GM12873 (cell line): ENCODE data around the gene DBH.

Experiments used
- CTCF ChIP-seq: IDR thresholded peaks from 2 replicates; pipeline ENCODE4 v1.5.1; 2012; ENCODE audit warnings: low read depth, mild to moderate bottlenecking, moderate library complexity, low read length, control low read depth; ENCODE audit not compliant: insufficient read depth; ENCODE audit errors: missing control alignments

DBH gene

DNA sequence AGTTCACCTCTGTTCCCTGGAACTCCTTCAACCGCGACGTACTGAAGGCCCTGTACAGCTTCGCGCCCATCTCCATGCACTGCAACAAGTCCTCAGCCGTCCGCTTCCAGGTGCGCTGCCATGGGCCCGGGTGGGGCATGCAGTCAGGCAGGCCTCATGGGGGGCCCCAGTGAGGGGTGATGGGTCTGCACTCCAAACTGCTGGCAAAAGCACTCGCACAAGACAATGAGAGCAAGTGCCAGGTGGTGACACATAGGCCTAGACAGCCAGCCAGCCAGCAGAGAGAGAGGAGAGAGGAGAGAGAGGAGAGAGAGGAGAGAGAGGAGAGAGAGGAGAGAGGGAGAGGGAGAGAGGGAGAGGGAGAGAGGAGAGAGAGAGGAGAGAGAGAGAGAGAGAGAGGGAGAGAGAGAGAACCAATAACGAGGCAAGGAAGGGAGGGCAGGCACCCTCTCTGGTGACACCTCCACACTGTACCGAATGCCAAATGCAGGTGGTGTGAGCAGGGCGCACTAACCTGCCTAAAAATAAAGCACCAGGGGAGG, 21.0 kb downstream of the DBH start:
- TF ChIP-seq CTCF = no peak

DNA sequence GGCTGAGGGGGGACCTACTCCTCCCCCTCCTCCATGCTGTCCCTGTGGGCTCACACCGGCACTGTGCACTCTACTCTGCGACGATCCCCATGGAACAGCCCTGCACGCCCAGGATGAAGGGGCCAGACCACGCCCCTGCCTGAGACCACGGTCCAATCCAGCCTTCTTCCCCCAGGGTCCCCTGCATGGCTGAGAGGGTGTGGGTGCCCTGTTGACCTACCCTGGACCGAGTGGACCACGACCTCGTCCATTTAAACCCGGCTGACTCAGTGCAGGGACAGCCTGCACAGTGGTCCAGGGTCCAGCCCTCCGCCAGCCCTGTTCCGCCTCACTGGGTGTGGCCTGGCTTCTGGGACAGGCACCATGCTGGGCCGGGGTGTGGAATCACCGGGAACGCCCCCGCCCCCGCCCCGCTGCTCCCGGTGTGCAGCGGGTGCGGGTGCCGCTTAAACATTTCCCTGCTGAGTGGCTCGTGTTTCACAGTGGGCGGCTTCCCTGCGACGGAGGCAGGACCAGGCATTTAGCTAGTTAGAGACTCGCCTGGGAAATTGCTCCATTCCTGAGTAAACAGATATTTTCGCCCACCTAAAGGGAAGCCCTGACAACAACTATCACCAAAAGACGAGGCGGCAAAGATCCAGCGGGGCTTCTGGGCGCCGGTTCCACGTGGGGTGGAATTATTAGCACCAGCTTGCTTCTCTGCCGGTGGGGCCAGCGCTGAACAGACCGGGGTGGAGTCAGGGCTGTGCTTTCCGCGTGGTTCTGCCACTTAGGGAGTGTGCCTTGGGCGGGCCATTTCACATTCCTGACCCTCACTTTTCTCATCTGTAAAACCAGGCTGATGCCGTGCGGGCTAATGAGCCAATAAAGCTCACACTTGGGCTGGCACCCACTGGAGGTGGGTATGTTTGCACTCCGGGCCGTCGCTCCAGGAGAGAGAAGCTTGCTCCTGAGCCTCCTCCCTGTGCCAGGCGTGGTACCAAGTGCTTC, 22.6 kb downstream of the DBH start:
- no peak for TF ChIP-seq CTCF

DNA sequence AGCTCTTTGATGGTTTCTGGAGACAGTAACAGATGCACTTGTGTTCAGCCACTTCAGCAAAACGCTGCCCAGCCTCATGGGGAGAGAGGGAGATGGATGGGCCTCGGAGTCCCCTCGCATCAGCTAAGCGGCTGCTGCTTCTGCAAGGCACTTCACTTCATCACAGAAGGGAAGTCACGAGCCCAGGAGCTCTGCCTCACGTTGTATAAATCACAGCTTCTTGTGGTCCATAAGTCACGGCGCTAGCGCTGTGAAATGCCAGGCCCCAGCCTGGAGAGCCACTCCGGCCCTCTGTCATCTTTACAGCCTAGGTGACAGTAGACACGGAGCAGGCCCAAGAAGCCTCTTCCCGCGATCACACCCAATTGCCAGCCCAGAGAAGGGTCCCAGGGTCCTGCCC, 23.4 kb downstream of the DBH start:
- TF ChIP-seq CTCF = no peak

DNA sequence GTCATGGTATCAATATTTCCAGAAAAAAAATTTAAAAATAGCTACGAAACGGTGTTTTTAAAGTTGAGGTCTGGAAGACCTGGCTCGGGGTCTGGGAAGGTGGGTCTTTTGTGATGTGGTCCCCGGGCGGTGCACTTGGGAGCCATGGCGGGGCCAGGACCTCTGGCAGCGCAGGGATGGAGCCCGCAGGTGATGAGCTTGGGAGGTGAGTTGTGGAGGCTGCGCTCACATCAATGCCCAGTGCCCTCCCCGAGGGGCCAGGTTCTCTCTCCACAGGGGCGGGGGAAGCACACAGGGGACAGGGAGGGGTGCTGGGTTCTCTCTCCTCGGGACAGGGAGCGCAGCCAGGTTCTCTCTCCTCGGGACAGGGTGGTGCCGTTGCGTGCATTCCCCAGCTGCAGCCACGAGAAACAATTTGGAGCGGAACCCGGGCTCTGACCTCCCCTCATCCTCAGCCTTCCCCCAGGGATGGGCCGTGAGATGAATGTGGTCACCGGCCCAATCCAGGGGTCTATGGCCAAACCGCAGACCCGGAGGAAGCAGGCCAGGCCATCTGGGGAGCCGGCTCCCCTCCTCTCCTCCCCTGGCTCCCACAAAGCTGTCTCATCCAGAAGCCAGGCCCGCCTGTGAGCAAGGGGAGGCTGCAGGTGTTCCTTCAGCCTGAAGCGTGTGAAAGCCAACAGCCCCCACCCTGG, 25.8 kb downstream of the DBH start:
- no peak for TF ChIP-seq CTCF

DNA sequence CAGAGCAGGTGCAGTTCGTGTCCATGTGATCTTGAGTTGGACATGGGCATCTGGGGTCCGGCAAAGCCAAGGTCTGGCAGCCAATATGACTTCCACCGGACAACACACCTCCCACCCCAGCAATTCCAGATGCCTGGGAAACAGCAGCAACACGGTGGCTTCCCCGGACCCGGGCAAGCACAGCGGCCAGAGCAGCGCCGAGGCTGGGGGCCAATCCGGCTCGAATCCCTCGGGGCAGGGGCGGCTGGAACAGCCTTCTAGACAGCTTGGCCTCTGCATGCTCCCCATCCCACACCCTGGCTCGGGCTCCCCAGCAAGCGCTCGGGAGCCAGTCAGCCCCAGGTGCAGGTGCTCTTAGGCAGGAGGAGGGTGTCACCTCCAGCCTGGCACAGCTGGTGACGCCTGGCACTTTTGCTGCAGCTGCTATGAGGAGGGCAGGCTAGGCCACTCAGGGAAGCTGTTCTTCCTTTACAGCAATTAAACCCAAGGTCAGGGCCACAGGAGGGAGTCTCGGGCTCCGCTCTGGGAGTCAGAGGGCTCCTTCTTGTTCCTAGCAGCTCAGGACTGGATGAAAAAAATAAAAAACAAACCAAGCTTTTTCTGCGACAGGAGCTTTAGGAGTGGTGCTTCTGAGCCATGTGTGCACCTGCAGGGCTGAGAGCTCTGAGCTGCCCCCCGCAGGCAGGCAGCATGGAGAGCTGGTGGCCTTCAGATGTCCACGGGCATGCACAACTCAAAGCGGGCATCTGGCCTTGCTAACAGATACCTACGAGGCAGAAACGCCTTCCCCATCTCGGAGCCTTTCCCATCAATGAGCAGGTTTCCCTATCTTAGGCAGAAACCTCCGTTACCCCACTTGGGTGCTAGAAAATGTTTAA, 28.2 kb downstream of the DBH start:
- no peak for TF ChIP-seq CTCF

- no peak for TF ChIP-seq CTCF
These were observed 28.9 kb downstream of the DBH start for GRCh38 chr9:133665096-133665495.
